GM21381 (cell line): ENCODE results near the gene LASP1NB.
"Not testable (repeated sequence)": the region's sequence is repeated elsewhere in the genome, so short reads cannot be mapped to it uniquely, and the experiment has no call there.

ENCODE experiments used
- ATAC-seq: cut with Tn5 transposase; IDR thresholded peaks from one replicate; pipeline ENCODE4 v1.9.1; 2021; ENCODE audit warnings: mild to moderate bottlenecking, moderate library complexity; ENCODE audit not compliant: unreplicated experiment

The LASP1NB gene

DNA sequence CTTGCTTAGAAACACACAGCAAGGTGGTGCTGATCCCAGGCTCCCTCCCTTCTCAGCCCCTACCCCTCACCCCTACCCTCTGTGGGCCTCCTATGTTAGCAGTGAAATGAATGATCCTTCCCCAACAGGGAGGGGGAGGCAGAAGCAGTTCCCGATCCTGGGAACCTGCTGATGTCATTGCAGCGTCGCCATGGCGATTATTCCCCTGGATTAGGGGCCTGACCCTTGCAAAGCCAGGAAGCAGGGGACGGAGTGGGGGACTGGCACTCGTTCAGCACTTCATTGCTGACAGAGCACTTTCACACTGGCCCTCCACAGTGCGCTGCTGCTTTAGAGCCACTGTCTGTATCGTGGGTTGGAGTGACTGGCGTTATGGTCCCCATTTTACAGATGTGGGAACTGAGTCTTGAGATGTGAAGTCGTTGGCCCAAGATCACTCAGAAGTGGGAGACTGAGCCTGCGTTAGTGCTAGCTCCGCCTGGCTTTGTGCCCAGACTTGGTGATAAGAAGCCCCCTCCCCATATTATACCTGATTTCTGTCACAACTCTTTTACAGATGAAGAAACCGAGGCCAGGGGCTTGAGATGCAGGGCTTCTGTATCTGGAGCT lies 29.0 kb upstream of the LASP1NB start:
- ATAC-seq, result no peak

DNA sequence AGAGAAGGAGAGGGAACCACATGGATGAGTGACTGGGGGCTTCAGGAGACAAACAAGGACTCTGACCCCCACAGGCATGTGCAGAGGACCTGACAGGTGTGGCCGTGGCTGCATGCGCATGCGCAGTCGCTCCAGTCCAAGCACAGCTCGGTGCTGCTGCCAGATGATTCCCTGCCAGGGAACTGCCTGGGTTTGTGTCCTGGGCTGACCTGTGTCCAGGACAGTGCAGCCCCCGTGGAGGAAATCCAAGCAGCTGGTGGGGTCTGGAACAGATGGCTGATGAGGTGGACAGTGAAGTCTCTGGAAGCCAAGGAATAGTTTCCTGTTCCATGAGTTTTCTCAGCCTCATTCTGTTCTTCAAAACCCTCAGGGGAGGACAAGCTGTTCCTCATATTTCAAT lies 28.2 kb upstream of the LASP1NB start:
- ATAC-seq, result no peak

DNA sequence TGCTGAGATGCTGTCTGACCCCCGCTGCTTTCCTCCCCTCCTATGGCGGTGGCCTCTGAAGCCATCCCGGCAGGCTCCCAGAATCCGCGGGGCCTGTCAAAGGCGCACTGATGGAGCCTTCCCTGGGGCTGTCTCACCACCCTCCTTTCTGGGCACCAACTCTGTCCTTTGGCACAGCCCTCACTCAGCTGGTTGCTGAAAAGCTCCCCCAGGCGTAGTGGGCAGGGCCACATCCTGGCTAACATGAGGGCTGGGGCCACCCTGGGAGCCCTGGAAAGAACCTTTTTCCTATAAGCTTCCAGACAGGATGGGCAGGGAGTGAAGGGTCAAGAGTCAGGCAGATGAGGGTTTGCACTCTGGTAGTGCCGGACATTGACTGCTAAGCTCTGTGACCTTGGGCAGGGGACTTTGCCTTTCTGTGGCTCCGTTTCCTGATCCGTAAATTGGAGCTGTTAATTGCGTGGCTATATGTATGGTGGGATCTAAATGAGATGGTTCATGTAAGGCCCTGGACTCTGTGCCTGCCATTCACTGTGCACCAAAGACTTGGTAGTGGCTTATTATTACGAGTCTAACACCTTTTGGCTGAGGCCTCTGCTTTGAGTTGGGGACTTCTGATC lies 27.6 kb upstream of the LASP1NB start:
- no peak for ATAC-seq

DNA sequence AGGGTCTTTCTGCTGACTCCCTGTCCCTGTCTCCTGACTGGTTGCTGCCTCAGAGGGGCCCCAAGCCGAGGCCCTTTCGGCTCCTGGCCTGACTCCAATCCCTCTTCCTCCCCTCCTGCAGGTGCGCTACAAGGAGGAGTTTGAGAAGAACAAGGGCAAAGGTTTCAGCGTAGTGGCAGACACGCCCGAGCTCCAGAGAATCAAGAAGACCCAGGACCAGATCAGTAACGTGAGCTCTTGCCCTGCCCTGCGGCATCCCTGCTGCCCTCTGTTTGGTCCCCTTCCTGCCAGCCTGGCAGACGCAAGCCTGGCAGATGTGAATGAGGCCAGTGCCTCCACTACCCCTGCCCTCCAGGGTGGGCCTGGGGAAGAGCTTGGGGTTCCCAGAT lies 27.1 kb upstream of the LASP1NB start:
- peak; percentile 11 for ATAC-seq

DNA sequence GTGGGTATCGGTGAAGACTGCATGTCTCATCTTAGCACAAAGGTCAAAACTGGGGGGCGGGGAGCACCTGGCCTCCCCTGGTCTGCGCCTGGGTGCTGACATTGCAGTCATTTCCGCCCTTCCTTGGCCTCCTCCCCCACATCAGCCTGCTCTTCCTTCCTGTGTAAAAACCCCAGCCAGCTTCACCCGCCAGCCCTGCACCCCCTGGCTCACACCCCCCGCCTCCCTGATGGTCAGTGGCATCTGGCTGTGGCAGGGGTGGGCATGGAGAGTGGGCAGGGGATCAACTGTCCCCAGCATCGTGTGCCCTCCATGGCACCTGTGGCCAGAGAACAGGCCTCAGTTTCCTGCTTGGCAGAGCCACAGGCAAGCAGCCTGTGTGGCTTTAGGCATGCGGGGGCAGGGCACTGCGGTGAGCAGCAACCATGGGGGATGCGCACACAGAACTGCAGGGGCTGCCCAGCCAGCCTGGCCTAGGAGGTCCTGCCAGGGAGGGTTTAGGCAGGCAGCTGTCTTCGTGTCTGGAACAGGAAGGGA lies 26.5 kb upstream of the LASP1NB start:
- peak; percentile 75 for ATAC-seq

DNA sequence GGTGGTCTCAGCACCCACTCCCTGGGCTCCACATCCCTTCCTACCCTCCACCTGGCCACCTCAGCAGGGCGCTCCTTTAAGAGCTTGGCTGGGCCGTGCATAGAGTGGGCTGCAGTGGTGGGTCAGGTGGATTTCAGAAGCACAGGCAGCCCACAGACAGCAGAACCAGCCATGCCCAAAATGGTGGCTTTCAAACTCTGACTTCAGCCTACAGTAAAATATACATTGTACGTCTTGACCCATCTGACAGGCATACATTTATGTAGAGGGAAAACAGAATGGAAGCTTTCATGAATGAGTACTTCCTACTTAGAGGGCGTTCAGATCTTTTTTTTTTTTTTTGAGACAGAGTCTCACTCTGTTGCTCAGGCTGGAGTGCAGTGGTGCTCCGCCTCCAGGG lies 26.0 kb upstream of the LASP1NB start:
- ATAC-seq, result no peak

DNA sequence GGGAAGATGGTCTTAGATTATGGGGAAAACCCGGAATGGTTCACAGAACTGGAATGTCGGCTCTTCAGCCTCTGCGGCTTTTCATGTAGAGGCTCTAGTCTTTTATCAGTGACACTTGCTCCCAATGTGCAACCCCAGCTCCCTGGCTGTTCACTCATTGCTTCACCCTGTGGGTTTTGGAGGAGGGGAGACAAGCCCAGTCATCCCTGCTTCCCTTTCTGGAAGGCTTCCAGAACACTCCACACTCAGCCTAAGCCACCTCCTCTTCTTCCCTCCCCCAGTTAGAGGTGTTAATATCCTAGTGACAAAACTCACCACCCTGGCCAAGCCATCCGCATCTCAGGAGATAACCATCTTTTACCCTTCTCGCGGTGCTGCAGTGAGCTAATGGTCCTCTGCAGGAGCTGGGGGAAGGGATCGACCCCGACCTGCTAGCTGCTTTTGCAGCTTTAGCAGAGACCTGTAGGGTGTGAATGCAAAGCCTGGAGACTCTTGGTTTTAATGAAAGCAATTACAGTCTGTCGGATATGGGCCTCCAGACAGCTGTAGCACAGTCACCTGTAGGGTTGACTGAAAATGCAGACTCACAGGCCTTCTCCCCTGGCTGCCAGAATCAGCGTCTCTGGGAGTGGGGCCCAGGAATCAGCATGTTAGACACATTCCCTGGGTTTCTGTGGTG lies 24.3 kb upstream of the LASP1NB start:
- no peak for ATAC-seq

DNA sequence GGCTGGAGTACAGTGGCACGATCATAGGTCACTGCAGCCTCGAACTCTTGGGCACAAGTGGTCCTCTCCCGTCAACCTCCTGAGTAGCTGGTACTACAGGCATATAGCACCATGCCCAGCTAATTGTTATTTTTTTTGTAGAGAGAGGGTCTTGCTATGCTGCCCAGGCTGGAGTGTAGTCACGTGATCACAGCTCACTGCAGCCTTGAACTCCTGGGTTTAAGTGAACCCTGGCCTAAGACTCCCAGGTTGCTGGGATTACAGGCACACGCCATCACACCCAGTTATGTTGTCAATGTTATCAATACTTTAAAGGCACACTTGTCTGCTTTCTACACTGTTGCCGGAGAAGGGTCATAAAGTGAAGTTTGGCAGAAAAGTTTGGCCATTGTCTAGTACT lies 22.0 kb upstream of the LASP1NB start:
- ATAC-seq, result no peak

DNA sequence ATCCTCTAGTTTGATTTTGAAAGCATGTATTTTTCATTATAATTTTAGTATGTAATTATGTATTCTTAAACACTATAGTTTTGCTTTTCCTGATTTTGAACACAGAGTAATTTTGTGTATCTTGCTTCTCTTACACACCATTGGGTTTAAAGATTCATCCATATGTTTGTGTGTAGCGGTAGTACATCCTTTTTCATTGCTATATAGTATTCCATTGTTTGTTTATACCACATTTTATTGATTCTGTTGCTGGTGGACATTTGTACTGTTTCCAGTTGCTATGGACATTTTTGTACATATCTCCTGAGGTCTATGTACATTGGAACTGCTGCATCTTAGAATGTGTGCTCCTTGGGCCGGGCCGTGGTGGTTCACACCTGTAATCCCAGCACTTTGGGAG lies 20.5 kb upstream of the LASP1NB start:
- no peak for ATAC-seq

DNA sequence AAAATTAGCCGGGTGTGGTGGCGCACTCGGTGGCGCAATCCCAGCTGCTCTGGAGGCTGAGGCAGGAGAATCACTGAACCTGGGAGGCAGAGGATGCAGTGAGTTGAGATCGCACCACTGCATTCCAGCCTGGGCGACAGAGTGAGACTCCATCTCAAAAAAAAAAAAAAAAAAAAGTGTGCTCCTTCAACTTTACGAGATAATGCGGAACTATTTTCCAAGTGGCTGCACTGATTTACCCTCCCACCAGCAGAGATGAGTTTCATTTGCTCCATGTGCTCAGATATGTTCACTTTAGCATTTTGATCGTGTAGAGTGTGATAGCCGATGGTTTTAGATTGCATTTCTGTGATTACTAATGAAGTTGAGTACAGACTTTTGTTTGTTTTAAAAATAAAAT lies 20.0 kb upstream of the LASP1NB start:
- no peak for ATAC-seq

DNA sequence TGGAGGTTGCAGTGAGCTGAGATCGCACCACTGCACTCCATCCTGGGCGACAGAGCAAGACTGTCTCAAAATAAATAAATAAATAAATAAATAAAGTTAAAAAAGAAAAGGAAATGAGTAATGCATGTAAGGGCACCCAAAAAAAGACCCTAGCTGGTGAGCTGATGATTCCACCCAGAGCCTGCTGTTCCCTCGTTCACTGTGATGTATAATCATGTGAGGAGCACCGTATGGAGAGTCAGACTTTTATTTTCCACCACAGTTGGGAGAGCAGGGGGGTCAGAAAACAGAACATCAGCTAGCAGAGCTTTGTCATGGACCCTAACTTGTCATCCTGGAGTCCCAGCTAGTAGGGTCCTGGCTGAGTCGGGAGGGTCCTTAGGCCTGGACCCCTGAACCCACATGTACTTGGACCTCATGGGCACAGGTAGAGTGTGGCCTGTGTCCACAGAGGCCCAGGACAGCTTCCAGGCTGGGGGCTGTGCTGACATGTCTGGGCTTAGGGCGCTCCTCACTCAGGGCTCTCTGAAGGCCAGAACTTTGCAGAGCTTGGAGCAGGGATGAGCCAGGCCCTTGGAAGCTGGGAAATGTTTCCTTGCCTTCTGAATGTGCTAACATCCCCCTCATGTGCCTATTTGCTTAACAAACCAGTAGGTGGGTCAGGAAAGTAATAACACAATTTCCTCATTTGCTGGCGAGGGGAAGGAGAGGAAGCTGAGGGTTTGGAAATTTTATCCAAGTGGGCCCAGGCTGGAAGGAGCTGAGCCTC lies 18.8 kb upstream of the LASP1NB start:
- ATAC-seq, result no peak

DNA sequence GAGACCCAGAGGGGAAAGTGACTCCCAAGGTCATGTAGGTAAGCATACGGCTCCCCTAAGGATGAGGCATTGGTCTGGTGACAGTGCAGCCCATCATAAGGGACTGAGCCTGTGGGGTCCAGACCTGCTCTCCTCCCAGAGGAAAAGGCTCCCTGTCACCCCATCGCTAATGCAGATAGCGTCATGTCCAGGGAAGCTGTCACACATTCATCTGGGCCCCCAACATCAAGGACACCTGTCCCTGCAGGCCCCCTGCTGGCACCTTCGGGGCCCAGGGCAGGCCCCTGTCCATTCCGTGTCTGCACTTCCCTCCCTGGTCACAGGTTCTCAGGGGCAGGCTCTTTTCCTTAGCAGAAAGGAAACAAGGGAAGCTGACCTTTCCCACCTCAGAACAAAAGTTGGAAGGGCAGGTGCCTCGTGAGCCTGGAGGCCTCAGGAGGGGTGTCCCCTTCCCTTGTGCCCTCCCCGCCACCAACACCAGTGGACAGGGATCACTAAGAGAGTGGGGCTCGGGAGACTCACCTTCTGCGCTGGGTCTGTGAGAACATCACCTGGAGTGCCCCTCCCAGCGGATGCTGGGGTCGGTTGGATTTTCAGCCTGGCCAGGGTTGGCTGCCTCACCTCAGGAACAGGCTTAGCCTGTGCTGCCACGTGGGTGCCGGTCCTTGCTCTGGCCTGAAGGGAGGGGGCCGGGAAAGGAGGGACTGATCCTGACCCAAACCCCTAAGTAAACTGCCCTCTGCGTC lies 17.3 kb upstream of the LASP1NB start:
- no peak for ATAC-seq

DNA sequence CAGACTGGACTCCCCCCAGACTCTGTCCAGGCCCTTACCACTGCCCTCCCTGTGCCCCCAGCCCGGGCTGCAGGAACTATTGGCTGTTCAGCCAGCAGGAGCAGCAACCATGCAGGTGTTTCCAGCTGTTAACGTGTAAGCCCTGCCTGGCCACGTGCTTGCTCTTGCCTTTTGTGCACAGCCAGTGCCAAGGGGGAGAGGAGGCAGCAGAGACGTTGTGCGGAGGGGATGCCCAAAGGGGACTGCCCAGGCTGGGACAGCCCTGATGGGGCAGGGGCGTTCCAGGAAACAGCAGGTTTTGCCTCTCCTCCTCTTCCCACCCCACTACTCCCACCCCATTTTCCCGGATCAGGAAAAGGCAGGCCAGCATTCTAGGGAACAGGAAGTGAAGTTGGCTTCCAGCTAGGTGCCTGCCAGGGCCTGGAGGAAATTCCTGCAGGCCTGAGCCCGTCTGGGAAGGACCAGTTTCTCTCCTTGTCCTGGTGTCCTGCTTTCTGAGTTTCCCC lies 16.7 kb upstream of the LASP1NB start:
- ATAC-seq, result no peak

DNA sequence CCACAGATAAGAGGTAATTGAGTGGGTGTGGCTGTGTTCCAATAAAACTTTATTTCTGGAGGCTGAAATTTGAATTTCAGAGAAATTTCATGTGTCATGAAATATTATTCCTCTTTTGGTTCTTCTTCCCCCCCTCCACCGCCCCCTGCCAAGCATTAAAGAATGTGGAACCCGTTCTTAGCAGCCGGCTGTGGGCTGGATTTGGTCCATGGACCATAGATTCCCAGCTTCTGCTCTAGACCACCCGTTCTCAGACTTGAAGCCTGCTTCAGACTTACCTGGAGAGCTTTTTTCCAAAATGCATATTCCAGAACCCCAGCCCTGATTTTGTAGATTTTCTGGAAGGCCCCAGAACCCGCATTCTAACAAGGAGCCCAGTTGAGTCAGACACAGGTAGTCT lies 15.1 kb upstream of the LASP1NB start:
- ATAC-seq, result no peak

DNA sequence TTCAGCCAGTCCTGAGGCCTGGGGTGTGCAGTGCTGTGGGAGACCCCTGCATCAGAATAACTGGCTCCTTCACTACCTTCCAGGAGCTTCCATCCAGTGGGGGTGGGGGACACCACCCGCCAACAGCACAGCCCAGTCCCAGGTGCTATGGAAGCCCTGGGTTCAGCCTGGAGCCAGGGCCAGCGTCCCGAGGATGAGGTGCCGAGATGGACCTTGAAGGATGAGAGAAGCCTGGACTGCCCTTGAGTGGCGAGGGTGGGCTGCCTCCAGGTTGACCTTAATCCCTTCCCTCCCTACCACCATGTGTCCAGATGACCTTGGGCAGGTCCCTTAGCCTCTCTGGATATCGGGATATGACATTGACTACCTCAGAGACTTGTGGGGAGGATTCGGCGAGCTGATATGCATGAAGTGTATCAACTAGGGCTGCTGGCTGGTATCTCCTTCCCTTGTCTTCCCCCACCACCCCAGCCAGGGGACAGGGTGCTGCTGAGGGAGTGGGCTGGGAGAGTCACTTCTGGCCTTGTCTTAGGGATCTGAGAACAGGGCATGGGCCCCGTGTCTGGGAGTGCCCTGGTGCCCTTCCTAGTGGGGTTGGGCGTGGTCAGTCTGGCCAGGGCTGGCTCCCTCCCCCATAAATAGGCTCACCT lies 14.2 kb upstream of the LASP1NB start:
- ATAC-seq, result no peak

DNA sequence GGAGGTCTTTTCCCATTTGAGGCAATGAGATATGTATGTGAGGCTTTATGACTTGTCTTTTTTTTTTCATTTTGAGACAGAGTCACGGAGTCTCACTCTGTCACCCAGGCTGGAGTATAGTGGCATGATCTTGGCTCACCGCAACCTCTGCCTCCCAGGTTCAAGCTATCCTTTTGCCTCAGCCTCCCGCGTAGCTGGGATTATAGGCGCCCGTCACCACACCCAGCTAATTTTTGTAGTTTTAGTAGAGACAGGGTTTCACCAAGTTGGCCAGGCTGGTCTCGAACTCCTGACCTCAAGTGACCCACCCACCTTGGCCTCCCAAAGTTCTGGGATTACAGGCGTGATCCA lies 13.7 kb upstream of the LASP1NB start:
- ATAC-seq, result not testable (repeated sequence)

DNA sequence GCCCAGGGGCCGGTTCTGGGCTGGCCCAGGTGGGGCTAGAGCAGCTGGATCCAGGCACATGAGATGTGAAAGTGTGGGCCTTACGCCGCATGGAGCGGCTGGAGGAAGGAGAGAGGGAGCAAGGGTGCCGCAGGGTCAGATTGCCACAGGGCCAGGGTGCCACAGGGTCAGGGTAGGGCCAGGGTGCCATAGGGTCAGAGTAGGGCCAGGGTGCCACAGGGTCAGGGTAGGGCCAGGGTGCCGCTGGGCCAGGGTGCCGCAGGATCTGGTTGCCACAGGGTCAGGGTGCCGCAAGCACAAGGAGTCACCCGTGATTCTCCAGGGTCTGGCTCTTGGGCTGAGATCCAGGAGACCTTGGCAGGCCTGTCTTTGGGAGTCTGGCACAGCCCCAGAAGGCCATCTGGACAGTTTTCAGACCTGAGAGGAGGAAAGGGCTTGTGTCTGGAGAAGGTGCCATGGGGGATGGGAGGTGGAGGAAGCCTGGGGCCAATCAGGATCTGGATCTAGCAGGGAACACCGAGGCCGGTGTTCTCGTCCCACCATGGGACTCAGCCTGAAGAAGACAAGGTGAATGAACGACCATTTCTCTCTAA lies 13.1 kb upstream of the LASP1NB start:
- no peak for ATAC-seq

DNA sequence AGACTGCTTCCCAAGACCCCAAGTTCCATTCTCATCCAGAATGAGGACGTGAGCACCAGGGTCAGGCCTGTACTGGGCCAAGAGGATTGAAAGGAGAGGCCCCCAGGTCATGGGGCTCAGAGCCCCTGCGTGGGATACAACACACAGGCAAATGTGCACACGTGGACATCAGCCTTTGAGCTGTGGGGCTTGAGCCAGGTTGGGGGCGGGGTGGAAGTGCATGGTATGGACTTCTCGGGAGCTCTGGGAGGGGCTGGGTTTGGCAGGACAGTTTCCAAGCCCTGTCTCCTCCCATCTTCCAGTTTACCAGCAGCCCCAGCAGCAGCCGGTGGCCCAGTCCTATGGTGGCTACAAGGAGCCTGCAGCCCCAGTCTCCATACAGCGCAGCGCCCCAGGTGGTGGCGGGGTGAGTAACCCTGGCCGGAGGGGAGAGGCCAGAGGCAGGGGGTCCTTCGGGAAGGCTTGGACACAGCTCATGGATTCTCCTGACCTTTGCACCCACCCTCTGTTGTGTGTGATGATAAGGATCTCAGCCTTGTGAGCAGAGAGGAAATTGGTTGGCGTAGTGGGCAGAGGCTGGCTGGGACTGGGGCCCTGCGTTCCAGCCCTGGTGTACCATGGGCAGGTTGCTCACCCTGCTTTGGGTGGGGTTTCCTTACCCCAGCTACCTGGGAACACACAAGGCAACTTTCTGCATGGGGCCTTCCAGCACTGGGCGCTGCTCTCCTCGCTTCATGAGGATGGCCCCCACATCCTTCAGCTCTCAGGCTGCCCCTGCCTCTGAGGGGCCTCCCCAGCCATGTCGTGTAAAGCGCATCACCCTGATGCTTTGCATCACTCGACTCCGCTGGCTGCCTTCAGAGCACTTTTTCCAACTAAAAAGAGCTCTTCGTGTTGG lies 10.4 kb upstream of the LASP1NB start:
- no peak for ATAC-seq

DNA sequence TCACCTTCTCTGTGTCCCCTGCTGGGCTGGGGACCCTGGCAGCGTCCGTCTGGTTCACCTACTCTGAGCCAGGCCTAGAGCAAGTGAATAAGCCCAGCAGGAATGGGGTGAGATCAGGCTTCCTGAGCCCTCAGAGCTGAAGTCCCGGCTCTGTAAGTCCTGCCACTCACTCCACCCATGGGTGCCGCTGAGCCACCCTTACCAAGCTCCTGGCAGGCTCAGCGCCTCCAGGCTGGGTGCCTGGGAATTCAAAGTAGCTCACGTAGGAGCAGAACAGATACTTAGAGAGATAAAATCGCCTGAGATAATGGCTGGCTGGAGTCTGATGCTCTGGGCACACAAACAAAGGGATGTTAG lies 9.8 kb upstream of the LASP1NB start:
- ATAC-seq, result no peak
